ENCODE results near the gene PSMC3. TPM values are rescaled to one million over a fixed set of nuclear protein-coding genes. Genes with fewer than 3 reads are reported as not detected.
A peak's percentile ranks its signal among the peaks of the same experiment; 100 is the strongest.

The PSMC3 gene
- total and polyA plus RNA-seq, 2 of the 13 experiments (the other 11 are each of a cell fraction or from before 2014, with no cell fraction given), result 75.8 to 214 TPM

GRCh38 chr11:47407746-47408590 lies 18.3 kb downstream of the PSMC3 start, which contains the start of gene SLC39A13 (continued):
- TF ChIP-seq ZNF740 (CRISPR knock-in tag; IDR thresholded peaks at IDR 0.05) (peak; percentile 57; the same call in 1 of the 2 replicates), BRF2 (CRISPR knock-in tag; IDR thresholded peaks at IDR 0.05) (no peak), ZNF326 (CRISPR knock-in tag; IDR thresholded peaks at IDR 0.05; ENCODE audit: borderline replicate concordance) (no peak), SOX6 (IDR thresholded peaks at IDR 0.05) (no peak), SOX6 (CRISPR knock-in tag; IDR thresholded peaks at IDR 0.05) (peak; percentile 56; the same call in 1 of the 2 replicates), SP2 (CRISPR knock-in tag; IDR thresholded peaks at IDR 0.05) (peak; percentile 65), ZNF816 (CRISPR knock-in tag; IDR thresholded peaks at IDR 0.05; ENCODE audit: borderline replicate concordance) (peak; percentile 96; the same call in 1 of the 2 replicates), ZNF136 (CRISPR knock-in tag; IDR thresholded peaks at IDR 0.05; ENCODE audit: low read depth) (no peak), BCL6 (CRISPR knock-in tag; IDR thresholded peaks at IDR 0.05) (peak; percentile 39; the same call in 1 of the 2 replicates), ZBTB1 (CRISPR knock-in tag; IDR thresholded peaks at IDR 0.05; ENCODE audit: borderline replicate concordance) (peak; percentile 100), TFE3 (CRISPR knock-in tag; IDR thresholded peaks at IDR 0.05) (no peak; the same call in 1 of the 2 replicates), HCFC1 (IDR thresholded peaks at IDR 0.05; ENCODE audit: low read depth, low read length) (peak; percentile 82), ZNF776 (CRISPR knock-in tag; IDR thresholded peaks at IDR 0.05) (peak; percentile 48; the same call in 1 of the 2 replicates), KLF6 (CRISPR knock-in tag; IDR thresholded peaks at IDR 0.05) (peak; percentile 78), ZFP82 (CRISPR knock-in tag; IDR thresholded peaks at IDR 0.05; ENCODE audit: borderline replicate concordance) (peak; percentile 95), BRD4 (CRISPR knock-in tag; IDR thresholded peaks at IDR 0.05) (no peak), RNF2 (conservative IDR thresholded peaks at IDR 0.05; ENCODE audit: low read depth) (peak; percentile 39; the same call in 1 of the 2 replicates), MXD3 (CRISPR knock-in tag; IDR thresholded peaks at IDR 0.05) (peak; percentile 74; the same call in 1 of the 2 replicates), ZNF605 (CRISPR knock-in tag; IDR thresholded peaks at IDR 0.05) (peak; percentile 30; the same call in 1 of the 2 replicates), NFRKB (IDR thresholded peaks at IDR 0.05) (no peak), HNF1B (CRISPR knock-in tag; IDR thresholded peaks at IDR 0.05) (peak; percentile 58; the same call in 1 of the 2 replicates), MYNN (CRISPR knock-in tag; IDR thresholded peaks at IDR 0.05; ENCODE audit: low read depth) (no peak), TFAP4 (IDR thresholded peaks at IDR 0.05; ENCODE audit: borderline replicate concordance, low read depth) (no peak; the same call in 1 of the 2 replicates), ZNF570 (CRISPR knock-in tag; IDR thresholded peaks at IDR 0.05; ENCODE audit: borderline replicate concordance) (no peak)
